Umbilical cord (tissue), 2 donors: ENCODE results near the gene TRPV3. TPM values are rescaled to one million over a fixed set of nuclear protein-coding genes. Genes with fewer than 3 reads are reported as not detected.

ENCODE experiments used
- DNase-seq: peaks from one replicate; pipeline ENCODE4 v3.0.0-alpha.2; 2015; ENCODE audit warnings: low spot score
- total RNA-seq: library from RNA; depleted of rRNA; stranded (reverse); fragments of >200 nt; gene quantifications from one replicate; pipeline ENCODE4 v1.2.3, GENCODE V29; 2014; ENCODE audit warnings: low replicate concordance; ENCODE audit not compliant: insufficient read depth

Gene TRPV3
- total RNA-seq, 1 donor from 2014 or later, result 8.9 TPM

GRCh38 chr17:3546997-3547396 is 10.6 kb downstream of the TRPV3 start:
- DNase-seq, result no peak

- DNase-seq, result no peak
Observed at GRCh38 chr17:3546521-3546920, 11.1 kb downstream of the TRPV3 start.

- DNase-seq, result no peak
Observed at GRCh38 chr17:3545151-3545550, 12.5 kb downstream of the TRPV3 start.

- DNase-seq, result no peak
Observed at GRCh38 chr17:3544365-3544764, 13.2 kb downstream of the TRPV3 start.

- no peak for DNase-seq
Observed at GRCh38 chr17:3543453-3543852, 14.2 kb downstream of the TRPV3 start.

- no peak for DNase-seq
Observed at GRCh38 chr17:3542410-3543088, 15.1 kb downstream of the TRPV3 start.

- no peak for DNase-seq
Observed at GRCh38 chr17:3539881-3540540, 17.6 kb downstream of the TRPV3 start.

GRCh38 chr17:3536716-3537115 is 20.9 kb downstream of the TRPV3 start:
- no peak for DNase-seq

- DNase-seq, result peak; percentile 88
Observed at GRCh38 chr17:3535253-3535995, 22.2 kb downstream of the TRPV3 start.

GRCh38 chr17:3534881-3535252 is 22.7 kb downstream of the TRPV3 start:
- peak; percentile 74 for DNase-seq

GRCh38 chr17:3533752-3534151 is 23.9 kb downstream of the TRPV3 start:
- no peak for DNase-seq

- DNase-seq, result no peak
Observed at GRCh38 chr17:3532859-3533142, 24.8 kb downstream of the TRPV3 start.

- DNase-seq, result no peak
Observed at GRCh38 chr17:3532106-3532858, 25.3 kb downstream of the TRPV3 start.

GRCh38 chr17:3531266-3532101 is 26.1 kb downstream of the TRPV3 start:
- DNase-seq, result no peak

- DNase-seq, result peak; percentile 98
Observed at GRCh38 chr17:3529817-3530741, 27.5 kb downstream of the TRPV3 start.

- DNase-seq, result peak; percentile 93
Observed at GRCh38 chr17:3528880-3529511, 28.6 kb downstream of the TRPV3 start.

GRCh38 chr17:3528403-3528851 is 29.2 kb downstream of the TRPV3 start:
- peak; percentile 75 for DNase-seq

- no peak for DNase-seq
Observed at GRCh38 chr17:3527896-3528295, 29.7 kb downstream of the TRPV3 start.

GRCh38 chr17:3527468-3527867 is 30.1 kb downstream of the TRPV3 start:
- DNase-seq, result no peak

- DNase-seq, result no peak
Observed at GRCh38 chr17:3526971-3527370, 30.6 kb downstream of the TRPV3 start.
